Neutrophil (primary cell): ENCODE measurements around the gene IRS1.

ENCODE experiments used
- H3K27ac ChIP-seq: fragments of 200-600 bp; sonication (generic); 2 replicates; pipeline ENCODE4 v1.5.1; 2016; ENCODE audit warnings: mild to moderate bottlenecking, moderate library complexity
- H3K27me3 ChIP-seq: fragments of 200-600 bp; sonication (generic); 2 replicates; pipeline ENCODE4 v1.6.0; 2016; ENCODE audit warnings: mild to moderate bottlenecking
- H3K36me3 ChIP-seq: fragments of 200-600 bp; sonication (generic); 2 replicates; pipeline ENCODE4 v1.5.1; 2017
- H3K4me1 ChIP-seq, 2 experiments: fragments of 200-600 bp in 1 of 2; sonication (generic) in 1 of 2; 1 replicate in 1 of 2; 2 replicates in 1 of 2; pipeline versions ENCODE4 v1.5.1 to v1.6.1; 2013 to 2016; ENCODE audit warnings: low read depth in 1 of 2, low read length in 1 of 2, mild to moderate bottlenecking in 1 of 2, moderate library complexity in 1 of 2; ENCODE audit not compliant: control insufficient read depth in 1 of 2, insufficient read depth in 1 of 2
- H3K4me3 ChIP-seq, 2 experiments: fragments of 200-600 bp in 1 of 2; sonication (generic) in 1 of 2; 1 replicate in 1 of 2; 2 replicates in 1 of 2; pipeline ENCODE4 v1.5.1; 2013 to 2016; ENCODE audit warnings: low read depth in 1 of 2, low read length in 1 of 2, mild to moderate bottlenecking in 1 of 2, moderate library complexity in 1 of 2
- H3K9me3 ChIP-seq: fragments of 200-600 bp; sonication (generic); 2 replicates; pipeline ENCODE4 v1.5.1; 2016
- TF ChIP-seq, protein P1 (sequence below): fragments of 200-600 bp; sonication (generic); IDR thresholded peaks from 2 replicates; pipeline ENCODE4 v1.5.1; 2016; ENCODE audit warnings: antibody characterized with exemption

IRS1 gene

GRCh38 chr2:226803410-226803809 lies 3.8 kb upstream of the IRS1 start:
- Histone ChIP-seq H3K4me3 (no peak overlapping the region), H3K36me3 (no peaks in the 10 kb centered on the region), H3K27ac (no peak overlapping the region), H3K27me3 (peaks cover 97% of the 10 kb centered on the region), H3K4me1 (peaks cover 10 to 27% of the 10 kb centered on the region in 2 experiments), H3K9me3 (no peaks in the 10 kb centered on the region)
- TF ChIP-seq, protein P1, sequence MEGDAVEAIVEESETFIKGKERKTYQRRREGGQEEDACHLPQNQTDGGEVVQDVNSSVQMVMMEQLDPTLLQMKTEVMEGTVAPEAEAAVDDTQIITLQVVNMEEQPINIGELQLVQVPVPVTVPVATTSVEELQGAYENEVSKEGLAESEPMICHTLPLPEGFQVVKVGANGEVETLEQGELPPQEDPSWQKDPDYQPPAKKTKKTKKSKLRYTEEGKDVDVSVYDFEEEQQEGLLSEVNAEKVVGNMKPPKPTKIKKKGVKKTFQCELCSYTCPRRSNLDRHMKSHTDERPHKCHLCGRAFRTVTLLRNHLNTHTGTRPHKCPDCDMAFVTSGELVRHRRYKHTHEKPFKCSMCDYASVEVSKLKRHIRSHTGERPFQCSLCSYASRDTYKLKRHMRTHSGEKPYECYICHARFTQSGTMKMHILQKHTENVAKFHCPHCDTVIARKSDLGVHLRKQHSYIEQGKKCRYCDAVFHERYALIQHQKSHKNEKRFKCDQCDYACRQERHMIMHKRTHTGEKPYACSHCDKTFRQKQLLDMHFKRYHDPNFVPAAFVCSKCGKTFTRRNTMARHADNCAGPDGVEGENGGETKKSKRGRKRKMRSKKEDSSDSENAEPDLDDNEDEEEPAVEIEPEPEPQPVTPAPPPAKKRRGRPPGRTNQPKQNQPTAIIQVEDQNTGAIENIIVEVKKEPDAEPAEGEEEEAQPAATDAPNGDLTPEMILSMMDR, result no peak

DNA sequence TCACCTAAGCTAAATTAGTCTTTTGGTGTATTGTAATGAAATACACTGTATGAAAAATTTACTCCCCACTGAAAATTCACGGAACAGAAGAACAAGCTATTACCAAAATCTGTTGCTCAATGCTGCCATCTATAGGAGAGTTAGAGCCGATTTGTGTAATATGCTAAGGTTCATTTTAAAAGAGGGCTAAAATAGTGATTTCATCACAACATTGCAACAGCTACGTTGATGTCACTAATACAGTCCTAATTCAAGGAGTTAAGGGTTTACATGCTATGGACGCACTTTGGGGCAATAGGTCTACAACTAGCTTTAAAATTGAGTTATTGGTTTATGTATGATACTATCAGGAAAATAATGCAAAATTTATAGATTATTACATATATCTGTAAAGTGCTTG lies 3.0 kb upstream of the IRS1 start:
- Histone ChIP-seq H3K4me1 (peaks cover 10 to 29% of the 10 kb centered on the region in 2 experiments), H3K27ac (no peak overlapping the region), H3K36me3 (no peaks in the 10 kb centered on the region), H3K27me3 (peaks cover 97% of the 10 kb centered on the region), H3K9me3 (no peaks in the 10 kb centered on the region), H3K4me3 (no peak overlapping the region)
- TF ChIP-seq, protein P1, result peak; percentile 59

- TF ChIP-seq, protein P1, result no peak
- H3K27me3 ChIP-seq, result peaks cover 98% of the 10 kb centered on the region
- H3K36me3 ChIP-seq, result no peaks in the 10 kb centered on the region
- H3K9me3 ChIP-seq, result no peaks in the 10 kb centered on the region
- H3K4me1 ChIP-seq, result peaks cover 10 to 29% of the 10 kb centered on the region in 2 experiments
- no peak overlapping the region for H3K27ac ChIP-seq
- H3K4me3 ChIP-seq, result no peak overlapping the region
Measured at GRCh38 chr2:226800941-226801784, 1.5 kb upstream of the IRS1 start.

DNA sequence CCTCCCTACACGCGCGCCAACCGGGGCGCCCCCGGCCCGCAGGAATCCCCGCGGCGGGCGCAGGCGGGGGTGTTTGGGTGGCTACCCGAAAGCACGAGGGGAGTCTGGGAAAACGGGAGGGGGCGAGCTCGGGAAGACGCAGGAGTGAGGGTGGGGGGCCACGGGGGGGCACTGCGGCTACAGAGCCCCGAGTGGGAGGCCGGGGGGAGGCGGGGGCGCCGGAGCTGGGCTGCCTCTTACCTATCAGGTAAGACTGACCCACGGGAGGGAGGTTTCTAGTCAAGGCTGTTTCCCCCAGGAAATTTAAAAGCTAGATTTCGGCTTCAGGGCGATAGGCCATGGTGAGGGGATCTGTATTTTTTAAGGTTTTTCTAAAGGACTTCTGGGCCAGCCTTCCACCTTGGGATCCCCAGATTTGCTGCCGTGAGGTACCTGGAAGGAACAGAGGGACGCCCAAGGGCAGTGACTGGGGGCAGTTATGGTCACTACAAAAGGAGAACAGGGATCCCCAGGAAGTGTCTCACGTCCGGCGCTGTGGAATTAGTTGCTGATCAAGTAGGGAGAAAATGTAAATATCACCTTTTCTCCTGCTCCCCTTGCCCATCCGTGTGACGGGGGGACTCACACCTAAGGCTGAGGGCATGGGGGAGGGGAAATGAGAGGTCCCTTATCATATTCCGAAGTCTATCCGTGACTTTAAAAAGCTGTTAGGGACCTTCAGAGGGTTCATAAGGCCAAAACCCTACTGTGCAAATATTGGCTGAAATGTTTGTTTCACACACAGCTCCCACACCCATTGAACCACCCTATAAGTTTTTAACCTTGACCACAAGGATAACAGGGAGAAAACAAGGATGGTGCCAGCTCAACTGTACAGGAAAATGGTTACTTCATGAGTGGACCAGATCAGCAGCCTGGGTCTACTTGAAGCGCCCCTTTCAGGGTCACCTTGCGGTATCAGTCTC lies 638 bp upstream of the IRS1 start:
- H3K27me3 ChIP-seq, result peaks cover 100% of the 10 kb centered on the region
- no peaks in the 10 kb centered on the region for H3K9me3 ChIP-seq
- H3K27ac ChIP-seq, result no peak overlapping the region
- no peaks in the 10 kb centered on the region for H3K36me3 ChIP-seq
- TF ChIP-seq, protein P1, result no peak
- peak overlapping the region in 1 of 2 experiments; percentile 54 for H3K4me3 ChIP-seq
- peaks cover 10 to 29% of the 10 kb centered on the region in 2 experiments for H3K4me1 ChIP-seq

- peak overlapping the region; percentile 20 to 54 for H3K4me3 ChIP-seq
- peaks cover 100% of the 10 kb centered on the region for H3K27me3 ChIP-seq
- no peak overlapping the region for H3K27ac ChIP-seq
- H3K36me3 ChIP-seq, result no peaks in the 10 kb centered on the region
- TF ChIP-seq, protein P1, result no peak
- peaks cover 10 to 29% of the 10 kb centered on the region in 2 experiments for H3K4me1 ChIP-seq
- H3K9me3 ChIP-seq, result no peaks in the 10 kb centered on the region
Measured at GRCh38 chr2:226798422-226799210, 1.0 kb downstream of the IRS1 start.
